IPS DF 4.7 (cell line): Measurements from ENCODE around the gene RGS21.

Source experiments
- DNase-seq: peaks from one replicate; pipeline ENCODE4 v3.0.0-alpha.2; 2013; ENCODE audit warnings: low spot score; ENCODE audit errors: extremely low read depth

Gene RGS21

GRCh38 chr1:192378878-192379277, 62.1 kb downstream of the RGS21 start:
- no peak for DNase-seq

DNA sequence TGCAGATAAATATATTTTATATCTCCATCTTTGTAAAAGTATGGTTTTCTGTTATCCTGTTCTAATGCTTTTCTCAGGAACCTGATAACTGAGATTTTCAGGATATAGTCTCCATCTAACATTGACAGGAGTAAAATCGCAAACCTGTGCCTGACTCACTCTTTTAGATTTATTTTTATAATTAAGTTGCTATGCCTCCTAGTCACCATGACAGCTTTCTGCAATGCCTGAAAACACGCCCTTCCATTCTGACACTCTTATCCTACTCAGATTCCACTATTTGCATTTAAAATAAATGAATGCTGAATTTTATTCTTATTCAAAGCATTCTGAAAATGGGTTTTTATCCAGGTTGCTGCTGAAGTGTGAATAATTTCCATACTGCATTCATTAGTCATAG, 62.8 kb downstream of the RGS21 start:
- DNase-seq: no peak

DNA sequence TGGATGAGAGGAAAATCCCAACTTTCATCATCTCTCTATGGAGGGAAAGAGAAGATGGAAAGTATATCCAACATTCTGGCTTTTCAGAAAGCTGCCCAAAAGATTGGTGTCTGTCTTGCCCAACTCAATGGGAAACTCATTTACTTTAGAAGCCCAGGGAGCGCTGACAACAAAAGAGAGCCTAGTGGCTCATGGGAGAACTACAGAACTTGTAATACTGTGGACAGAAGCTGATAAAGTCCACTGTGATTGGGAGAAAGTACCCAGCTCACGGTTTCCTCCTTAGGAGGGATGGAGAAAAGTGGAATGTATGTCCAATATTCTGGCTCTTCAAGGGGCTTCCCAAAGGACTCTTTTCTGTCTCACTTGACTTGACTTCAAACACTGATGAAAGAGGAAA, 66.0 kb downstream of the RGS21 start:
- DNase-seq: no peak

GRCh38 chr1:192386051-192386650, 69.4 kb downstream of the RGS21 start:
- DNase-seq: no peak

- no peak for DNase-seq
Measured at GRCh38 chr1:192395211-192395610, 78.4 kb downstream of the RGS21 start.

DNA sequence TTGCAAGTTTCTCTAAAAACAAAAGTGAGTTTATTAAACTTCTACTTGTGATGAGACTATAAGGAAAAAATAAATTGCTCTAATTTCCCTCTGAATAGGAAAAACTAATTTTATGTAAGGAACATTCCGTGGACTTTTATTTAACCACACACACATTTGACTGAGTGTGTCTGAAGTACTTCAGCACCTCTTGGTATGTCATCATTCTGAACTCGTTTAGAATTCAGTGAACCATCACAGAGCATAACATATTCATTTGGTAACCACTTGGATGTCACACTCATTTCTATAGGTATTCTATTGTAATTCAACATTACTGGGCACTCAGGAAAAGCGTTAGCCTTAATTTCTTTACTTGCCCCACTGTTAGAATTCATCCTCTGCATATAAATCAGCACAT, 79.1 kb downstream of the RGS21 start:
- DNase-seq: no peak

- no peak for DNase-seq
Measured at GRCh38 chr1:192399161-192399560, 82.4 kb downstream of the RGS21 start.

GRCh38 chr1:192401825-192402224, 85.0 kb downstream of the RGS21 start:
- DNase-seq: no peak

DNA sequence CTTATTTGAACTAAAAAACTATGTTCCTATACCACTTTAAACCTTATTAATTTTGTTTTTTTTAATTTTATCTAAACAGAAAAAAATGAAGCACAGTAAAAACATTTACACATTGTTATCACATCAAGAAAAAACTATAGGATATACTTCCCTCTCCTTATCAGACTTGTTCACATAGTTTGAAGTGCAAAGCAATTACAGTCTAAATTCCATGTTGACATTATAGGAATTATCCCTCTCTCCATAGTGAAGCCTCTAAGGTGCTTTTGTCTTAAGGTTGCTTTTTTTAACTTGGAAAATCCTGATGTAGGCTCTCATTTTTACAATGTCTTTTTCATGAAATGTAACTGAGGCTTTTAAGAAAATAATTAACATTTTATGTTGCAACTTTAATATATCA, 85.8 kb downstream of the RGS21 start:
- DNase-seq: no peak

GRCh38 chr1:192407206-192407605, 90.4 kb downstream of the RGS21 start:
- DNase-seq: no peak
